GM21786 (cell line): ENCODE results near the gene CFAP58.

Experiments used
- ATAC-seq: cut with Tn5 transposase; IDR thresholded peaks from one replicate; pipeline ENCODE4 v1.9.1; 2021; ENCODE audit not compliant: unreplicated experiment

CFAP58 gene

DNA sequence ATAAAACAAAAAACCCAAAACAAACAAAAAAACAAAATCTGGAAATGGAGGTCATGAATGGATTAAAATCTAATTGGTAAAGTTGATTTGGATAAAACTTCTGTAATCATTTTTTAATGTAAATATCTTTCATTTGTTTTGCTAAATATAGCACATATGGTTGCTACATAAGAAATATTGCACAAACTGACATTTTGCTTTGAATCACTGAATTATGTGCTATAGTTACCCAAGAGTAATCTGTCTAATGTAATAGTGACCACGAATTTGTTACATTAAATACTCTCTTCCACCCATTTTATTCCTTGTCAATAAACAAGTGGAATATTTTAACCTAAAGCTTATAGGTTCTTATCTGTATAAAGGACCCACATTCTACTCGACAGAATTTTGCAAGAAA is 6.2 kb downstream of the CFAP58 start:
- no peak for ATAC-seq

DNA sequence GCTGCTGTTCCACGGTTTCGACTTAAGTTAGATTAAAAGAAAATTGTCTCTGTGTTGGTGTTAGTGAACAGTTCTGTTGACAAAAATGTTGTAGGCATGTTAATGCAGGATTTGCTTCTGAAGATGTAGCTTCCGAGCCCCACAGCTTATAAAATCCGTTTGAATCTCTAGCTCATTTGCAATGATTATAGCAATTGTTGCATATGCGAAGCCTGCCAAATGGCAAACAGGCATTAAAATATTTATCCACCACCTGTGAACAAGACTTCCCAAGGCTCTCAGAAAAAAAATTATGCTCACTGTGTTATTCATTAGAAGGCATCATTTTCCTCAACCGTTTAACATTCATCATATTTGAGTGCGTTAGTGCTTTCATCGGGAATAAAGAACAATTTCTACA is 14.3 kb downstream of the CFAP58 start:
- ATAC-seq, result no peak

DNA sequence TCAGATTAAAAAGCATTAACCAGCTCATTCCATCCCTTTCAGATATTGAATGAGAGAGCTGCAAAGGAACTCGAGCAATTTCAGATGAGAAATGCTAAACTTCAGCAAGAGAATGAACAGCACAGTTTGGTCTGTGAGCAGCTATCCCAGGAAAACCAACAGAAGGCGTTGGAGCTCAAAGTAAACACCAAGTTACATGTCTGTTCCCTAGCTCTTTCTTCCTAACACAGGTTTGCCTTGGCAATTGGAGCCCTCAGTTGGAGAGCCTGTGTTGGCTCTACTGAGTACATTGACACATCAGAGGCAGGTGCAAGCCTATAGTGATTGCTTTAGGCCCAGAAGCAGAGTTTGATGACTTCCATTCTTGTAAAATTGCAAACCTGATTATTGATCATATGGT is 14.7 kb downstream of the CFAP58 start:
- ATAC-seq, result no peak

DNA sequence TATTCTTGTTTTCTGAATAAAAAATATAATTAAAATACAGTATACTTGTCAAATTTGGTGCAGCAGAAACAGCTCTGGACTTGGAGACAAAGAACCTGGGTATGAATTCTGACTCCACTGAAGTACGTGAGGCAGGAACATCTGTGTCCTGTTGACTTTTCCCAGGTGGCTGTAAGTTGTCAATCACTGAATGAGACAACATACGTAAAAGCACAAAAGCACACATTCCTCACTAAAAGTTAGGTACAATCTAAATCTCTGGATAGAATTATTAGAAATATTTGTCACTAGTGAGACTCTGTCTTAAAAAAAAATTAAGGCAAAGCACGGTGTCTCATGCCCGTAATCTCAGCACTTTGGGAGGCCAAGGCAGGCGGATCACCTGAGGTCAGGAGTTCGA is 18.1 kb downstream of the CFAP58 start:
- ATAC-seq, result no peak

DNA sequence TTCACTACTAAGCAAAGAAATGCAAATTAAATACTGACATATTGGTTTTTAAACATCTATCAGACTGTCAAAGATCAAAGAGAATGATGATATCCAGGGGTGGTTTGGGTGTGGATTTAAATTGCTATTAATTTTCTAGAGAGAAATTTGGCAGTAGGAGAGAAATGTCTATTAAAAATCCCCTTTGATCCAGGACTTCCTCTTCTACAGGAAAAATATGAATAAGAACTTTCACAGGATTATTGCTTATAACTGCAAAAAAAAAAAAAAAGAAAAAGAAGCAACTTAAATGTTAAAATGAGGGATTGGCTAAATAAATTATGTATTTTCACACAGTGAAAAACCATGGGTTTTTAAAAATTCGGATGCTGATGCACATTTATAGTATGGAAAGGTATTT is 21.0 kb downstream of the CFAP58 start:
- no peak for ATAC-seq

DNA sequence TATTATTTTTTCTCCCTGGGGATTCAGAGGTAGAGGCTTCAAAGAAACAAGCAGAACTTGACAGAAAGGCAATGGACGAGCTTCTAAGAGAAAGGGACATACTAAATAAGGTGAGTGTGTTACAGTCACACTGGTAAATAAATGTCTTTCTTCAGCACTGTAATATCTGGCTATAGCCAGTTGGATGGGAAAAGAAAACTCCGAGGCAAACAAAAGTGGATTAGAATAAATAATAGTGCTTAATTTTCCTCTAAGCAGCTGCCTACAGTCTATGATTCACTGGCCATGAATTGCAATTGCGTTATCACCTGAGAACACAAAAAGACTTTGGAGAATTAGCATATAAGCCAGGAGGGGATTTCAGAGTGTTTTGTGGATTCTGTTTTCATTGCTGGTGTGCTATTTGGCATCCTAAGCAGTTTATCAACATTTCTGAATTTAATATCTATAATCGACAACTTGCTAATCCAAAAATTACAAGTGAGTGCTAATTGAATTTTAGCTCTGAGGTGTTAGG is 23.2 kb downstream of the CFAP58 start:
- ATAC-seq, result no peak

DNA sequence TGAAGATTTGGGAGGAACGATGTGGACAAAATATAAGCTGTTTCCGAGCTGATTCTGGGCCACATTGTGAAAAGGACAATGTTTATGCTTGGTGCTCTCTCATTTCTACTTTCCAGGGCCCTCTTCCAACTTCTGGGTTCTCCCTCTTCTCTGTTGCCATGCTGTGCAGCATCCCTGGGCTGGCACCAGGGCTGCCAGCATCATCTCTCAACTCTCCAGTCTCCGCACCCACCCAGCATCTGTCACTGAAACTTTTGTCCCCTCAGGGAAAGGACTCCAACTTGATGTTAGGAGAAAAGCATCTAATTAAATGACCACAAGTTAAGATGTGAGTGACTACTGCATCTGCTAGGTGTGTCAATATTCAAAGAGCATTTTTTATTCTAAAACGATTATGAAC is 26.7 kb downstream of the CFAP58 start:
- ATAC-seq, result no peak

DNA sequence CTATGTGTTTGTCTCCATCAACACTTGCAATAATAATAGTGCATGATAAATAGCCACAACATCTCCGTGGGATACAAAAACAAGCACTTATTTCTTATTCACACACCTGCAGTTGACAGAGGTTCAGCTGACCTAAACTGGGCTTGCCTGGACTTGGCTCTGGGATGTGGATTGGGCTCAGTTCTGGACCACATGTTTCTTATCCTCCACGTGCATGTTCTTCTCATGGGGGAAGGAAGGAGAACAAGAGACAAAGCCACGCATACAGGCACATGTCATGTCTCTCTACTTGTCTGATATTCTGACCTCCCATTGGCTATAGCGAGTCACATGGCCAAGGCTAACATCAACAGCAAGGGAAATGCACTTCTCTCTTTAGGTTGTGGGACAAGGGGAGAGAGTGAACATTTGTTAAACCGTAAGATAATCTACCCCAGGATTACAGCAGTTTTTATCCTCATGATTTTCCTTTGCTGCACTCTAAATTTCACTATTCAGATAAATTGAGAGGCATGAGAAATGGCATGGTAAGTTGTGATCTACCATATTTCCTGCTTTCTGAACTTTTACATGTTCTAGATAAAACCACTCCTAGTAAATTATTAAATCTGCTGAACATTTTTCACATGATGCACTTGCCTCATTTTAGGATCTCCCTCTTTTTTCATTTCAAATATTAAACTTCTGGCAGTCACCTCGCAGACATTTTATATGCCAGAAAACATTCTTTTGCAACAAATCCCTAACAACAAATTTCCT is 33.7 kb downstream of the CFAP58 start:
- ATAC-seq, result peak; percentile 52

DNA sequence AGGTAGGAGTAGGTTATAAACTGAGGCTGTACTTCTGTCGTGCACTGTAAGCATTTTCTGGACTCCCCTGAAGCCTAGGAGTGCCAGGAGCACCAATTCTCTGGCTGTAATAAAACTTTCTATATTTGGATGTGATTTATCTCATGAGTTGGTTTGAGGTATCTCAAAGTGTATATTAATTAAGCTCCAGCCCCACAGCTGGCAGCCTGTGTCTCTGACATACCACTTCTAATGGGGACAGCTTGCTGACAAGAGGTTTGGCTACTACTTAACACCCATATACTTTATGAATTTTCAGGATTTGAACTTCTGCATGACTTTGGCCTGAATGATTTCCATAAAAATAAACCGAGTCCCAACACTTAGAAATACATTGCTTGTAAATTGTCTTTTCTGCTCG is 35.2 kb downstream of the CFAP58 start:
- ATAC-seq, result no peak

DNA sequence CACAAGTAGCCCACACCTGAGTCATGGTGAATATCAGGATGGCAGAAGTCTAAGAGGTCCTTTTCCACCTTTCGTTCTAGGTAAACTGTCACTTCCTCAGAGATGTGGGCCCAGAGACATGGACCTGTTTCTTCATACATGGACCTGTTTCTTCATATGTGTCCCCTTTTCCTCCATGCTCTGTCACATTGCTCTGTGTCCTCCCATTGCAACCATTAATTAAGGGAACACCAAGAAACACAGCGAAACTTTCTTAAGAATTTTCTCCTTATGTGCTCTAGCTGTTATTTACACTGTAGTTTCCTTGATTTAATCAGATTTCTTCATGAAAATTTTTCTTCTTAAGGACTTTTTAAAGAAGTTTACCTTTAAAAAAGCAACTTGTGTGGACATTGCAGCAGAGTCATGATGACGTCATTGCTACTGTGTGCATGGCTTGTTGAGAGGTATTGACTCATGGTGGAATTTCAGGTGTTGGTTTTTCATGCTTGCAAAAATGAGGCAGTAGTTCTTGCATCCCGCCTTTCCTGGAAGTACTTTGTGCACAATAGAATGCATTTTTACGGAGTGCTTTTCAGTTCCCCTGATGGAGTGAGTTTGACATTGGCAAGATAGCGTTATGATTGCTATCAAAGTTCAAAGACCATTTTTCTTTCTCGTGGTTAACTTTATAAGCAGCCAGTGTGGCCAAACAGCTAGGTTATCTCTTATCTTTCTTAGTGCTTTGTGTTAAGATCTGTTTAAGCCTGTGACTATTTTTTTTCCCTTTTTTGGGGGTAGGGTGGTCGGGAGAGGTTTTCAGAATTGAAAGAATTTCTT is 37.7 kb downstream of the CFAP58 start:
- ATAC-seq, result no peak

DNA sequence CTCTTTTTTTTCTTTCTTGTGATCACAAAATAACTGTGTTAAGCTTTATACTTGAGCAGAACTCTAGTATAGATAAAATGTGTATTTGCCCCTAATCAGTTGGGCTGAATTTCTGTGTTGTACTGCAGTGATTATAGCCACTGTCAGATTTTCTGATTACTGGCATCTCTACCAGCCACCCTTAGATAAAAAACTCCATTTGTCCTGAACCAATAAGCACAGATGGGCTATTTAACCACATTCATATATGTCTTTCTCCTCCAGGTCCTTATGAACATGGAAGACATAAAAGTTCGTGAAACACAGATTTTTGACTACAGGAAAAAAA is 38.3 kb downstream of the CFAP58 start:
- ATAC-seq, result no peak

DNA sequence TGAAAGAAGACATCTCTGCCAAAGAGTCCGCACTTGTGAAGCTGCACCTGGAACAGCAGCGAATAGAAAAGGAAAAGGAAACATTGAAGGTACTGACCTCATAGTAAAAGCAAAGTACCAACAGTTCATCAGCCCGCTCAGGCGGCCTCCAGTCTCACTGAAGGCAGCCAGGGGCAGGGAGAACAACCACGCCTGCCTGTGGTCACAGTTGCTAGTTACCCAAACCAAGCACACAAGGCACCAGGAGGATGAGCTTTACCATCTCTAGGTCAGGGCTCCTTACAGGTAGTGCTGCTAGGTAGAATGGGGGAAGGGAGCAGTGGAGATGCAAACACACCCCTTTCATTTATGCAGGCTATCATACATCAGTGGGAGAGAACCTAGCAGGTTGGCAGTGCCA is 39.8 kb downstream of the CFAP58 start:
- ATAC-seq, result no peak

DNA sequence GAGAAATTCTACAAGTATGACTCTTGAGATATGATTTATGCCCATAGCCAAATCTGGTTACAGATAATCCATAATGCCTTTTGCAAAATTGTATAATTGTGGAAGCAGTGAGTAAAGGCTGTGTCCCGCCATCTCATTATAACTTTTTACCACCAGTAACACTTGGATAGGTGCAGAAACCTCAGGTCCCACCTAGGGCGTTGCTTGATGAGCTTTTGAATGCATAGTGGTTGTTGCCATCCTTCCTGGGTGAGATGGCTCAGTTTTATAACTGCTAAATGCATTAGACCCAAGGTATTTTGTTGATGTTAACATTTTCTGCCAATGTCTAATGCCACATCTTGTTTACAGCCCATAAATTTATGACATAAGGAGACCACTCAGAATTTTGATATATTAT is 42.9 kb downstream of the CFAP58 start:
- no peak for ATAC-seq

DNA sequence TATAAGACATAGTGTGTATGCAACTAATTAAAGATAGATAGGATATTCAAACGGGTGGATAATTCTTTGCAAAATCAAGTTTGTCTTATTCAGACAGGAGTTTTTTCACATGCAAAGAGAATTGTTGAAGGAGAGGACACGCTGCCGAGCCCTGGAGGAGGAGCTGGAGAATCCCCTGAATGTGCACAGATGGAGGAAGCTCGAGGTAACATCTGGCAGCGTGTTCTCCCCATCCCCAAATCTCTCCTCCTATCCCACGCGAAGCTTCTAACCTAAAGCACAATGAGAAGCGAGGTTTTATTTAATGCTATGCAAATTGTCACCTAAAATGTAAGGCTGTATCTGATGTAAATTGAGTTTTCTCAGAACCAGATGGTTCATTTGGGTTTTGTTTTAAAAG is 50.0 kb downstream of the CFAP58 start:
- no peak for ATAC-seq

DNA sequence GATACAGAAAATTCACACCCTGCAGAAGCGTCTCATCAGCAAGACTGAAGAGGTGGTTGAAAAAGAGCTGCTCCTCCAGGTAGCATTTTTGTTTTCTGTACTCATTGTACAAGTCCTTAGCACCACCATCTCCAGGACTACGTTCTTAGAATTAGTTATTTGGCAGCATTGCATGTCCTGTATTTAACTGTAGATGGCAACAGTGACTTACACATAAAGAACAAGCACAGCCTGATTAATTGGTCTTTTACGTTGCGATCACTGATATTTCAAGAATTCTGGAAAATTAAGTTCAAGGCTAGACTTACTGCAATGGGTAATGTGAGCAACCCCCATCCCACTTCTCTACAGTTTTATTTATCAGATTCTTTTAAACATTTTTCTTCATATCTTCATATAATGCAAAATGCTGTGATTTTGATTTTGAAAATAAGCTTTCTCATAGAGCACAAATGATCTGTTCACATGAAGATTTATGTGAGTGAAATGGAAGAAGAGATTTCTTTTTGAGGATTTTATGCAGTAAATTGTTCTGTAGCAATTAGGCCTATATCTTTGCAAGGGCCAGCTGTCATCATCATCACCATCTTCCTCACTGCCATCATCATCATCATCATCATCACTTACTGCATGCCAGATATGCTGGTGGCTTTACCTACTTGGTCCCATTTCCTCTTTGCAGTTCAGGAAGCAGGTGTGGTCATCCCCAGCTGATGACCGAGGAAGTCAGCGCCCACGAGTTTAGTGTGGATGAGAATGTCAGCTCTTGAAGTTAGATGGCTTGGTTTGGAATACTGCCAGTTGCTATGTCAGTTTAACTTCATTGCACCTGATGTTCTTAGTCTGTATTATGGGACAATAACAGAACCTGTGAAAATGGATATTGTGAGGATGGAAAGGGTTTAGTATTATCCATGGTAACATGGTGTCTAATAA is 53.4 kb downstream of the CFAP58 start:
- ATAC-seq, result no peak

DNA sequence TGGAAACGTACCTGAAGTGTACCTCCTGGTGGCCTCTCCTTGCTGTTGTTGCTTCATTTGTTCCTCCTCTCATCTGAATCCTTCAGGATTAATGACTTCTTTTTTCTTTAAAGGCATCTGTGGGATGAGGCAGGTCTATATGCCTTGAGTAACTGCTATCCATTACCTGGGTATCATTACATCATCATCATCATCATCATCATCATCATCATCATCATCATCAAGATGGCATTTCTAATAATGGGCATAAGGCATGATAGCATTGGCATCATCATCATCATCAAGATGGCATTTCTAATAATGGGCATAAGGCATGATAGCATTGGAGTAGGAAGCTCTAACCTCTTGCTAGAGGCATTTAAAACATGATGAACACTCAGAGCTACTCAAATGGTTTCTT is 59.9 kb downstream of the CFAP58 start:
- no peak for ATAC-seq

DNA sequence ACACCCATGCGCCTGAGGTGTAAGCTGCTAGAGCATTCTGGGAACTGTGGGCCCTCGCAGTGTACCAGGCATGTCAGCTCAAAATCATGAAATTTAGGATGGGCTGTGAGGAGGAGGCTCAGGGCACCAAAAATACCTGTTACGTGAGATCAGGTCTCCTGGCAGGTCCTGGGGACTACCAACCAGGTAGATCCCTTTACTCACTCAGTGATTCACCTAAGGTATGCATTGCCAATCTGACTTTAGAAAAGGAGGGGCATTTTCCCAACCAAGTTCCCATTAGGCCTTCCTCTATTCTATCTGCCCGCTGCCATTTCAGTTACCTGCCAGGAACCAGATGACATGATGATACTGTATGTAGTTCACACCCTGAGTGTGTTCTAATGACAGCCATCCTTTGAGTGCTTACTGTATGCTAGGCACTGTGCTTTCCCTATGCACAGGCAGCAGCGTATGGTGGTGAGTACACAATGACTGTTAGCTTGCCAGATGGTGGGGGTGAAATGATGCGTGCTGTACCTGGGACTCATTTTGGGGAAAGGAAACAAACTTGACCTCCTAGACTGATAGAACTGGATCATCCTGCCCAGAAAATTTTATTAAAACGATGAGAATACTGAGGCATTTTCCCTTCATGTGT is 62.0 kb downstream of the CFAP58 start:
- ATAC-seq, result no peak

DNA sequence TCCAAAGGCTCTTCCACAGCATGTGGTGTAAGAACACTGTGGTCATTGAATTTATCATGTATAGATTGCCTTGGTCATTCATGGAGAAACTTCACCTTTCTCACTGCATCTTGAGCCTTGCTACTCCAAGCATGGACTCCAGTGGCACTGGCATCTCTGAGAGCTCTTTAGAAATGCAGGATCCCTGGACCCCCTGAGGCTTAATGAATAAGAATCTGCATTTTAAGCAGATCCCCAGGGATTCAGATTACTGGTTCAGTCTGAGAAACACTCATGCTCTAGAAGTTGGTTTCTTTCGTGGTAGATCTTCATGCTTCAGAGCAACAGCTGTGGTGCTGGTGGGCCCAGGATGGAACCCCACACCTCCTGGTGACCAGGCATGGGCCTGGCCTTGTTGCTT is 63.2 kb downstream of the CFAP58 start:
- no peak for ATAC-seq

DNA sequence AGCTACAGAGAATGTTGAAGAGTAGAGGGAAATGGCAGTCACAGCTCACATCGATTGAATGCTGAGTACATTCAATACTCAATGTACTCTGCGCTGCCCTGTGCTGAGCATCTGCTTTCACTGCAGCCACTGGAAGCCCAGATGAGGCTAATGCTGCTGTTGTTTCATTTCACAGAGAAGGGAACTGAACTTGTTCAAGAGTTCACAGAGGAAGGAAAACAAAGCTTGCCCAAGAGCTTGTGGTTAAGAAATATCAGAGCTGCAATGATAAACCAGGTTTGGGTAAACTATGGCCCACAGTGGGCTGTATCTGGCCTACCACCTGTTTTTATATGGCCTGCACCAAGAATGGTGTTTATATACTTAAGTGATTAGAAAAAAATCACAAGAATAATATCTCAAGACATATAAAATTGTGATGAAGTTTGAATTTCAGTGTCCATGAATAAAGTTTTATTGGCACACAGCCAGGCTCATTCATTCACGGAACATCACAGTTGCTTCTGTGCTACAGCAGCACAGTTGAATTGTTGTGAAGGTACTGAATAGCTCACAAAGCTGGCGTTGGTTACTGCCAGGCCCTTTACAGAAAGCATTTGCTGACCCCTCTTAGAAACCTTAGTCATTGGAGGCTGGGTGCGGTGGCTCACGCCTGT is 64.1 kb downstream of the CFAP58 start:
- ATAC-seq, result no peak

DNA sequence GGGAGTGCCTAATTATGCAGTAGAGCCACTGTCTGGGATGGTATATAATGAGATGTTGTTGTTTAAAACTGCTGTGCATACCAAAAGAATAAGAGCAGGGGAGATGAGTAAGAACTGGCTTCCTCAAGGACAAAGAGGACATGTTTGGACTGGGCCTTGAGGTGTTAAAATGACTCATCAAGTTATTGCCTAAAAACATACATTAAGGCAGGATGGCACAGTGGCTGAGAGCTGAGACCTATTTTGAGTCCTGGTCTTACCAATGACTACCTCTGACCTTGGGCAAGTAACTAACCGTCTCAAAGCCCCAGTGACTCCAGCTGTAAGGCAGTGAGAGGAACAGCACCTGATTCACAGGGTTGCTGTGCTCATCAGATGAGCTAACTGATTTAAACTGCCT is 71.1 kb downstream of the CFAP58 start:
- peak; percentile 91 for ATAC-seq
